HL-60/S4 treated with retinoic acid at 250 ng/mL for 4 days and 3 days (cell line): ENCODE data around the gene OST4.

Experiments
- in situ Hi-C: fragments of 300-500 bp; cut with MboI; formaldehyde crosslinking; loops from 2 replicates; pipeline ENCODE4 v1.7.0; 2022; ENCODE audit warnings: low sequenced_read_pairs

The OST4 gene

GRCh38 chr2:27033253-27033852 lies 38.1 kb downstream of the OST4 start:
- in situ Hi-C loops: no loop called here

GRCh38 chr2:27032495-27033252 lies 38.8 kb downstream of the OST4 start, which contains the start of gene TMEM214:
Gene TMEM214, plus strand, starts transcription at chr2:27032965. Its CDS starts 51 bp downstream, at chr2:27033016.
- in situ Hi-C loops: no loop called here

DNA sequence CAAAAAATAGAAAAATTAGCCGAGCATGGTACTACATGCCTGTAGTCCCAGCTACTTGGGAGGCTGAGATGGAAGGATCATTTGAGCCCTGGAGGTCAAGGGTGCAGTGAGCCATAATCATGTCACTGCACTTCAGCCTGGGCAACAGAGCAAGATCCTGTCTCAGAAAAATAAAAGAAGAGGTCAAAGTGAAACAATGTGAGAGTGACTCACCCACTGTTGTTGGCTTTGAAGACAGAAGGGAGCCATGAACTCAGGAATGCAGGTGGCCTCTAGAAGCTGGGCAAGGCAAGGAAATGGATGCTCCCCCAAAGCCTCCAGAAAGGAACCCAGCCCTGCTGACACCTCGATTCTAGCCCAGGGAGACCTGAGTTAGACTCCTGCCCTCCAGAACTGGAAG lies 42.4 kb downstream of the OST4 start:
- in situ Hi-C loops: no loop called here

DNA sequence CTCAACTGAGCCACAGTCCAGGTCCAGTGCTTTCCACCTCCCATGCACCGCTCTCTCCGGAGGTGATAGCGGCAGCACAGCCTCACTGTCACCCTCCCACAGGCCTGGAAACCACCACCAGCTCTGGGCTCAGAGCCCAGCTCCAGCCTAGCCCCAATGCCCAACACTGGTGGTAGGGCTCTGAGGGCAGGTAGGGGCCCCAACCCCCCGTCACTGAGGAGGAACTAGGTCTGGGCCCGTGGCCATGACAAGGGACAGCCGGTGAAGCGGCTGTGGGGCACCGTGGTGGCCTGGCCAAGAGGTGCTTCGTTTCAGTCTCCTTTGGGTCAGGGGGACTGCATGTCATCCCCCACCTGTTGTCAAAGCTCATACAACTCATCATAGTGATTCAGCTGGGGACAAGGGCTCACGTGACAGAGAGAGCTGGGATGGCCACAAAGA lies 44.2 kb downstream of the OST4 start:
- in situ Hi-C loops: no loop called here

DNA sequence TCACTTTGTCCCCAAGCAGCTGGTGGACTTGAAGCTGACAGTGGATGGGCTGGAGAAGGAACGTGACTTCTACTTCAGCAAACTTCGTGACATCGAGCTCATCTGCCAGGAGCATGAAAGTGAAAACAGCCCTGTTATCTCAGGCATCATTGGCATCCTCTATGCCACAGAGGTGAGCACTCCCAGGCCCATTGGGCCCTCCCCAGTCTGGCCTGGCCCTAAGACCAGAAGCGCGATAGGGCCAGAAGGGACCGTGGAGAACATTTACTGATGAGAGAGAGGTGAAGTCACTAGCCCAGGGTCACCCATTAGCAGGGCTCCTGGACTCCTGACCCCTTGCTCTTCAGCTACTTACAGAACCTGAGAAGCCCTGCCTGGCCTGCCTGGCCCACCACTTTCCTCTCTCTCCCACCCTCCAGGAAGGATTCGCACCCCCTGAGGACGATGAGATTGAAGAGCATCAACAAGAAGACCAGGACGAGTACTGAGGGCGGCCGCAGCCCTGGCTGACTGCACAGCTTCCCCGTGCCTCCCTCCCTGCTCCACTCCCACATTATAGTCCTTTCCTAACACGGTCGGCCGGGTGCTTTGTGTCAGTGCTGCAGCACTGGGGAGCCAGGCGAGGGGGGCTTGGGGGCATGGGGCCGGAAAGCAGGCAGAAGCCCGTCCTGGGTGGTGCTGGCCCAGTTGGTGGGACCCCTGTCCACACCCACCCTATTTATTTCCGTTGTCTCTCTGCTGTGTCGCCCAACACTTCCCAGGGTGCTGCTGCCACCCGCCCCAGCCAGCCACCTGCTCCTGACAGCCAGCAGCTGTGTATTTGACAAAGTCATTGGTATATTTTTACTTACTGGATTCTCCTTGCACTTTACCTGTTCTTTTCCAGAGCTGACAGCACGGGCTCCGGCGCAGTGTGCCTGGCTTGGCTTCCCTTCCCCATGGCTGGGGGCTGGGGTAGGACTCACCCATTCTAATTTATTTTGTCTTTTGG lies 45.3 kb downstream of the OST4 start:
- in situ Hi-C loops: no loop called here

- in situ Hi-C loops: no loop called here
Measured at GRCh38 chr2:27025281-27025800, 46.1 kb downstream of the OST4 start.

- in situ Hi-C loops: no loop called here
Measured at GRCh38 chr2:27024812-27025211, 46.6 kb downstream of the OST4 start.

DNA sequence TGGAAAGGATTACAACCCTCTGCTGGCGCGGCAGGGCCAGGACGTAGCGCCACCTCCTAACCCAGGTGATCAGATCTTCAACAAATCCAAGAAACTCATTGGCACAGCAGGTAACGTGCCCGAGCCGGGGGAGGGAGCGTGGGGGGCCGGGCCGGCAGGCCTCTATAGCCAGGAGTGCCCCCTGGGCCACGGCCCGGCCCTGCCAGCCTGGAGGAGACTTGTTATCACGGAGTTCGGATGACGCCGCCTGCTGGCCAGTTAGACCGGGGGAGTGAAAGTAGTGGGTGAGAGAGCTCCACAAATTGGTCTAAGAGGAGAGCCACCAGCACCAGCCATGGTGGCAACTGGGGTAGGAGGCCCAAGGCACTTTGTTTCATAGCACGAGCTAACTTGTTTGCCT lies 47.3 kb downstream of the OST4 start:
- in situ Hi-C loops: no loop called here

DNA sequence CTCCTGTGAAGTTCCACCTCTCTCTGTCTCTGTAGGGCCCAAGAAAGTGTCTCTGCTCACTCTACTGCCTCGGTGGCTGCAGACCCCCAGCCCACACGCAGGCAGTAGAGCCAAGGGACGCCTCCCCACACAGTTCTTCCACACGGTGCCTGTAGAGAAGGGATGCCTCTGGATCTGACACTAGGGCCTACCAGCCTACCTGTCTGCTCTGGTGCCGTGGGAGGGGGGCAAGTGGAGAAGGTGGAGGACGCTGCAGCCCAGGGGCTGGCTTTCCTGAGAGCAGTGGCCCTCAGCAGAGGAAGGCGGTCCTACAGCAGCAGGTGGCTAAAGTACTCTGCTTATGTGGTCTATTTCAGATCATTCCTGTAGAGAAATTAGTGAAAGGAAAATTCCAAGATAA lies 47.7 kb downstream of the OST4 start:
- in situ Hi-C loops: no loop called here

DNA sequence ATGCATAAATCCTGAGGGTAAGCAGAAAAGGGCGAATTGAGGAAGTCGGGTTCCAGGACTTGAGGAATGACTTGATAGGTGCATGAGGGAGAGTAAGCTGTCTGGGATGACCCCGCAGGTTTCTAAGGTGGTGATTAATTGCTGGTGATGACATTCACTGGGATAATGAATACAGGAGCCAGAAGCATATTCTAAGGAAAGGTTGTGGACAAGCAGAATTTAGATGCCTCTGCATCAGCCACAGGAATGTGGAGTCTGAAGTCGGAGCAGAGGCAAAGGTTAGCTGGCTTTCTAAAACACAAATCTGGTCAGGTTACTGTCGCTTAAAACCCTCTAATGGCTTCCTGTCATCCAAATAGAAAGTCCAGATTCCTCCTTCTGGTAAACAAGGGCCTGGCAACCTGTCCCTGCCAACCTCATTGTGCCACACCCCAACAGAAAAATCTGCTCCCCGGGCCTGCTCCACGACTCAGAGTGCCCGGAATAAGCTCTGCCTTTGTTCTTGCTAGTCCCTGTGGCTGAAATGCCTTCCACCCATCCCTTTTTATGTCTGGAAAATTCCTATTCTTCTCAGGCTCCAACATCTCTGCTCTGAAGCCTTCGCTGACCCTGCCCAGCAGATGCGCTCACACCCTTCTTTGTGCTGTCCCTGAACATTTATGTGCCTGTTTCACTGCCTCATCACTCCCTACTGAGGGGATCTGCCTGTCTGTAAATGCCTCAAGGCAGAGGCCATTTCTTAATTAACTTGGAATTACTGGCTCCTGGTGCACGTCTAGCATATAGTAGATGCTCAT lies 50.0 kb downstream of the OST4 start:
- in situ Hi-C loops: no loop called here
